Stimulated activated CD4-positive, alpha-beta T cell treated with anti-CD3 and anti-CD28 coated beads, TNF-alpha, amount 100 ng/mL, for 4 hours (primary cell): ENCODE results near the gene LSM10.

Source experiments
- DNase-seq, 3 experiments: peaks; one replicate each; pipeline ENCODE4 v3.0.0-alpha.2; 2020; ENCODE audit warnings: low read depth in 3 of 3

LSM10 gene

GRCh38 chr1:36408479-36408878, 10.8 kb upstream of the LSM10 start:
- DNase-seq: no peak

- DNase-seq: no peak
Observed at GRCh38 chr1:36406440-36406839, 8.7 kb upstream of the LSM10 start.

- DNase-seq: no peak
Observed at GRCh38 chr1:36402504-36402890, 4.8 kb upstream of the LSM10 start.

- no peak for DNase-seq
Observed at GRCh38 chr1:36401602-36402503, 4.1 kb upstream of the LSM10 start.

- no peak for DNase-seq
Observed at GRCh38 chr1:36400825-36401601, 3.3 kb upstream of the LSM10 start.

- DNase-seq: no peak
Observed at GRCh38 chr1:36400514-36400824, 2.8 kb upstream of the LSM10 start.

- no peak for DNase-seq
Observed at GRCh38 chr1:36398370-36398977, 766 bp upstream of the LSM10 start.

GRCh38 chr1:36397083-36397377, 678 bp downstream of the LSM10 start:
- no peak for DNase-seq

- no peak for DNase-seq
Observed at GRCh38 chr1:36396359-36396758, 1.3 kb downstream of the LSM10 start.

- no peak for DNase-seq
Observed at GRCh38 chr1:36393686-36394085, 4.0 kb downstream of the LSM10 start.

- no peak for DNase-seq
Observed at GRCh38 chr1:36392836-36393235, 4.9 kb downstream of the LSM10 start.

- DNase-seq: no peak
Observed at GRCh38 chr1:36391271-36391670, 6.4 kb downstream of the LSM10 start.

GRCh38 chr1:36390411-36390810, 7.3 kb downstream of the LSM10 start:
- DNase-seq: no peak

GRCh38 chr1:36389999-36390398, 7.7 kb downstream of the LSM10 start:
- no peak for DNase-seq

- DNase-seq: no peak
Observed at GRCh38 chr1:36389261-36389660, 8.4 kb downstream of the LSM10 start.

- no peak for DNase-seq
Observed at GRCh38 chr1:36387141-36387949, 10.4 kb downstream of the LSM10 start.

- peak; percentile 63 to 87 (median 84) for DNase-seq
Observed at GRCh38 chr1:36386265-36387140, 11.2 kb downstream of the LSM10 start.

GRCh38 chr1:36385410-36386264, 12.1 kb downstream of the LSM10 start, which contains the start of gene STK40:
STK40 (minus strand) TSS chr1:36385924; CDS start chr1:36361332, 24,592 bp downstream.
- DNase-seq: peak; percentile 94 to 98 (median 97)

- no peak for DNase-seq
Observed at GRCh38 chr1:36384542-36385409, 12.9 kb downstream of the LSM10 start.
